ENCODE measurements around the gene UQCRC2.
"Not testable (repeated sequence)": the region's sequence is repeated elsewhere in the genome, so short reads cannot be mapped to it uniquely, and the experiment has no call there.

UQCRC2 gene

DNA sequence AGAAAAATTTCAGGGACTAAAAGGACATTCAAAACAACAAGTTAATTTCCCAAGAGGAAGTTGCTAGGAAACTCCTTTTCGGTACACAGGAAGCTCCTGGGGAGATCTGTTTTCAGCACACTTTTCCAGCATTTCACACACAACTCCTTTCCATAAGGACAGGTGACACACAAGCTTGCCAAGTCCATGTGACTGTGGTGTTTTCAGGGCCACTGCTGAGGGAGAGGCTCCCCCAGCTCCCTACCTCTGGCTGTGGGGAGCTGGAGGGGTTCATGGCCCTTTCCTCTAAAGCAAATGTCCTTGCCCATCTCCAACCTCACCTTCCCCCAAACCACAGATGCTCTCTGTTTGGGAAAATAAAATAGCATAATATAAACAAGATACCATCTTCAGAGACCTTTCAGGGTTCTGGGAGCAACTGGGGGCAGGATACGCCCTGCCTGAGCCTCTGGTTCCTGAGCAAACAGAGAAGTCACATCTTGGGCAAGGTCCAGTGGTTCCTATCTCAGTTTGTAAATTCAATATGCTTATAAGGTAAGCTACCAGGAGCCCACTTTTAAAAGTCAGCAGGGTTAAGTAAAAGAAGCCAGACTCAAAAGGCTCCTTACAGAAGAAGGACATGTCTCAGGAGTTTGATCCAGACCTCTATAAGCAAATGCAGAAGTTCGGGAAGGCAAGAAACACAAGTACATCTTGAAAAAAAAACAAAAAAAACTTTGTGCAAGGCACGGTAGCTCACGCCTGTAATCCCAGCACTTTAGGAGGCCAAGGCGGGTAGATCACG is 44.7 kb downstream of the UQCRC2 start:
- DNase-seq (ENCODE audit: low read depth) = no peak
- TF ChIP-seq, protein P1, sequence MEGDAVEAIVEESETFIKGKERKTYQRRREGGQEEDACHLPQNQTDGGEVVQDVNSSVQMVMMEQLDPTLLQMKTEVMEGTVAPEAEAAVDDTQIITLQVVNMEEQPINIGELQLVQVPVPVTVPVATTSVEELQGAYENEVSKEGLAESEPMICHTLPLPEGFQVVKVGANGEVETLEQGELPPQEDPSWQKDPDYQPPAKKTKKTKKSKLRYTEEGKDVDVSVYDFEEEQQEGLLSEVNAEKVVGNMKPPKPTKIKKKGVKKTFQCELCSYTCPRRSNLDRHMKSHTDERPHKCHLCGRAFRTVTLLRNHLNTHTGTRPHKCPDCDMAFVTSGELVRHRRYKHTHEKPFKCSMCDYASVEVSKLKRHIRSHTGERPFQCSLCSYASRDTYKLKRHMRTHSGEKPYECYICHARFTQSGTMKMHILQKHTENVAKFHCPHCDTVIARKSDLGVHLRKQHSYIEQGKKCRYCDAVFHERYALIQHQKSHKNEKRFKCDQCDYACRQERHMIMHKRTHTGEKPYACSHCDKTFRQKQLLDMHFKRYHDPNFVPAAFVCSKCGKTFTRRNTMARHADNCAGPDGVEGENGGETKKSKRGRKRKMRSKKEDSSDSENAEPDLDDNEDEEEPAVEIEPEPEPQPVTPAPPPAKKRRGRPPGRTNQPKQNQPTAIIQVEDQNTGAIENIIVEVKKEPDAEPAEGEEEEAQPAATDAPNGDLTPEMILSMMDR (IDR thresholded peaks at IDR 0.05; ENCODE audit: low read depth, low read length) = no peak
- TF ChIP-seq MYC (IDR thresholded peaks at IDR 0.05; ENCODE audit: low read depth, low read length) (no peak), POLR2A (IDR thresholded peaks at IDR 0.05; ENCODE audit: extremely low read depth, insufficient read length) (no peak)
- TF ChIP-seq, protein P2, sequence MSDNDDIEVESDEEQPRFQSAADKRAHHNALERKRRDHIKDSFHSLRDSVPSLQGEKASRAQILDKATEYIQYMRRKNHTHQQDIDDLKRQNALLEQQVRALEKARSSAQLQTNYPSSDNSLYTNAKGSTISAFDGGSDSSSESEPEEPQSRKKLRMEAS (IDR thresholded peaks at IDR 0.05; ENCODE audit: low read depth, low read length) = no peak

DNA sequence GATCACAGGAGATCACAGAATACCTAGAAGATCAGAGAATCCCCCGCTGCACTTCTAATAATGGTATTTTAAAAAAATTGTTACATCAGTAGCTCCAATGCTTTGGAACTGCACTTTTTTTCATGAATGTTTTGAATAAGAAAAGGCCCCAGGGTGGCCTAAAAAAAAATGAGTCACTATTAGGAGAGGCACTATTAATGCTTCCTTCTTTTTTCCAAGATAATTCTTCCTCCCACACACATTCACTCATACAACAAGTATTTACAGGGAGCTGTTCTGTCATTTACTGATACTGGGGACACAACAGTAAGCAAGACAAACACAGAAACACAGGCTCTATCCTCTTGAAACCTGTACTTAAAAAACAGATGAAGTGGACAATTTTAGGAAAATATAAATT is 48.4 kb downstream of the UQCRC2 start:
- TF ChIP-seq MYC (IDR thresholded peaks at IDR 0.05; ENCODE audit: low read depth, low read length) (no peak), POLR2A (IDR thresholded peaks at IDR 0.05; ENCODE audit: extremely low read depth, insufficient read length) (no peak)
- TF ChIP-seq, protein P2 (IDR thresholded peaks at IDR 0.05; ENCODE audit: low read depth, low read length) = no peak
- TF ChIP-seq, protein P1 (IDR thresholded peaks at IDR 0.05; ENCODE audit: low read depth, low read length) = no peak
- H3K4me3 ChIP-seq (ENCODE audit: low read depth, low read length) = no peak overlapping the region
- DNase-seq (ENCODE audit: low read depth) = no peak

More for the DNA sequence above, 44.7 kb downstream of the UQCRC2 start:
- H3K4me3 ChIP-seq (ENCODE audit: low read depth, low read length) = no peak overlapping the region

DNA sequence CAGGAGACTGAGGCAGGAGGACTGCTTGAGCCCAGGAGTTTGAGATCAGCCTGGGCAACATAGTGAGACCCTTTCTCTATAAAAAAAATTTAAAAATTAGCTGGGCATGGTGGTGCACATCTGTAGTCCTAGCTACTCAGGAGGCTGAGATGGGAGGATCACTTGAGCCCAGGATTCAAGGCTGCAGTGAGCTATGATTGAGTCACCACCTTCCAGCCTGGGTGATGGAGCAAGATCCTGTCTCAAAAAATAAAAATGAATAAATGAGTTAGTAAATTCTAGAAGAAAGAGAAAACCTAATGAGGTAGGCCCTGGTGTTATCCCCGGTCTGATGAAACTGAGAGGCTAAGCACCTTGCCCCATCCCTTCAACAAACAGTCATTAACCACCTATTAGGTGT is 48.9 kb downstream of the UQCRC2 start:
- H3K4me3 ChIP-seq (ENCODE audit: low read depth, low read length); DNase-seq (ENCODE audit: low read depth): not testable (repeated sequence)

DNA sequence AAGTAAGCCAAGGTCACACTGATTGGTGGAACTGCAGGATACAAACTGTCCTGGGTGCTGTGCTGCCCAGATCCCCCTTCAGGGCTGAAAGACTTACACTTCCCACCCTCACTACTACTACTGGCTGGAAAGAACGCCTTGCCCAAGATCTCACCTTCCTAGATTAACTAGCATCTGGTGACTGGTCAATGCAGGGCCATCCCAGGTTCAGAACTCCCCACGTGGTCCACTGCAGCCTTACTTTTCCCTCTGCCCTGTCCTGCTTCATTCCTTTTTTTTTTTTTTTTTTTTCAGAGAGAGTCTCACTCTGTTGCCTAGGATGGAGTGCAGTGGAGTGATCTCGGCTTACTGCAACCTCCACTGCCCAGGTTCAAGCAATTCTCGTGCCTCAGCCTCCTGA is 50.0 kb downstream of the UQCRC2 start:
- H3K4me3 ChIP-seq (ENCODE audit: low read depth, low read length) = no peak overlapping the region
- no peak for DNase-seq (ENCODE audit: low read depth)
- TF ChIP-seq, protein P1 (IDR thresholded peaks at IDR 0.05; ENCODE audit: low read depth, low read length) = no peak
- no peak for TF ChIP-seq POLR2A (IDR thresholded peaks at IDR 0.05; ENCODE audit: extremely low read depth, insufficient read length)
- no peak for TF ChIP-seq MYC (IDR thresholded peaks at IDR 0.05; ENCODE audit: low read depth, low read length)
- TF ChIP-seq, protein P2 (IDR thresholded peaks at IDR 0.05; ENCODE audit: low read depth, low read length) = no peak

DNA sequence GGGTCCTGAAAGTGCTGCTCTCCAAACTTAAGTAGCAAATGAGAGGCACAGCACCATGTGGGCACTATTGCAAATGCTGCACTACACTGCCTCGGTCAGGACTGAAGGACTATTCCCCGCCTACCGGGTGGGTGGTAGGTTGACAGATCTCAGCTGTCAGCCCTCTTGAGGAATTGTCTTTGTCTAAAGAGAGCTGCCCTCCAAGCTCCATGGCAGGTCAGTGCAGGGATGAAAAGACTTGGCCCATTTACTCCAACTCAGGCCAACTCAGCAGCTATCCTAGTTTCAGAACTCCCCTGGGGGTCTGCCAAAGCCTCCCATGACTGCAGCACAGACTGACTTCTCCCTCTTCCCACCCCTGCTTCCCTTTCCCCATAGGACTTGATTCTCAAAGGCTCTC is 51.2 kb downstream of the UQCRC2 start:
- no peak overlapping the region for H3K4me3 ChIP-seq (ENCODE audit: low read depth, low read length)
- no peak for DNase-seq (ENCODE audit: low read depth)
- TF ChIP-seq, protein P2 (IDR thresholded peaks at IDR 0.05; ENCODE audit: low read depth, low read length) = no peak
- TF ChIP-seq MYC (IDR thresholded peaks at IDR 0.05; ENCODE audit: low read depth, low read length) (no peak), POLR2A (IDR thresholded peaks at IDR 0.05; ENCODE audit: extremely low read depth, insufficient read length) (no peak)
- TF ChIP-seq, protein P1 (IDR thresholded peaks at IDR 0.05; ENCODE audit: low read depth, low read length) = no peak

DNA sequence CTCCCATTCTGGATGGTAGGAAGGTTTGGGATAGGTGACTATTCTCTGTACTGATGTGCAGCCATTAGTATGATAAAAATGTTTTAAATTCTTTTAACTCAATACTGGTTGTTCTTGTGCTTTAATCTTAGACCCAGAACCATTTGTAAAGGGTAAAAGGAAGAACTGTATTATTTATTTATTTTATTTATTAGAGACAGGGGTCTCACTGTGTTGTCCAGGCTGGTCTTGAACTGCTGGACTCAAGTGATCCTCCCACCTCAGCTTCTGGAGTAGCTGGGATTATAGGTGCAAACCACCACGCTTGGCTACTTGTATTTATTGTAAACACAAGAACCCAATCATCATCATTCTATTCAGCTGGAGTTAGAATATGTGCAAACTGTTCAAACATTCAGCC is 52.6 kb downstream of the UQCRC2 start:
- DNase-seq (ENCODE audit: low read depth) = no peak

More for the DNA sequence above, 52.6 kb downstream of the UQCRC2 start:
- TF ChIP-seq MYC (IDR thresholded peaks at IDR 0.05; ENCODE audit: low read depth, low read length) (no peak), POLR2A (IDR thresholded peaks at IDR 0.05; ENCODE audit: extremely low read depth, insufficient read length) (no peak)
- TF ChIP-seq, protein P1 (IDR thresholded peaks at IDR 0.05; ENCODE audit: low read depth, low read length) = no peak
- TF ChIP-seq, protein P2 (IDR thresholded peaks at IDR 0.05; ENCODE audit: low read depth, low read length) = no peak
- no peak overlapping the region for H3K4me3 ChIP-seq (ENCODE audit: low read depth, low read length)

Measured in NB4 (cell line).